Tibial nerve (tissue), 4 donors: ENCODE data around the gene TRAF6.
"Not testable (repeated sequence)": the region's sequence is repeated elsewhere in the genome, so short reads cannot be mapped to it uniquely, and the experiment has no call there.

ENCODE experiments used
- CTCF ChIP-seq, 5 experiments: fragments of 200-600 bp in 3 of 5; fragments of 450-650 bp in 2 of 5; sonication (generic) in 3 of 5; IDR thresholded peaks; one replicate each; pipeline ENCODE4 v1.5.1; 2016 to 2019; ENCODE audit warnings: antibody characterized with exemption in 5 of 5, mild to moderate bottlenecking in 3 of 5, moderate library complexity in 2 of 5
- EP300 ChIP-seq, 2 donors: sonication (generic); formaldehyde crosslinking; IDR thresholded peaks; one replicate each; pipeline ENCODE4 v1.6.1; 2017; ENCODE audit warnings: antibody characterized with exemption in 2 of 2, mild to moderate bottlenecking in 1 of 2
- POLR2A ChIP-seq, 2 donors: fragments of 450-650 bp; IDR thresholded peaks; one replicate each; pipeline ENCODE4 v1.6.1; 2017; ENCODE audit warnings: antibody characterized with exemption in 2 of 2, mild to moderate bottlenecking in 2 of 2, moderate library complexity in 2 of 2

- not testable (repeated sequence) for TF ChIP-seq CTCF, POLR2A, EP300 (IDR thresholded peaks at IDR 0.05)
Measured at GRCh38 chr11:36483042-36483441, 27.0 kb downstream of the TRAF6 start.
